Measurements from ENCODE around the gene PPFIA4.

- TF ChIP-seq, protein P1, sequence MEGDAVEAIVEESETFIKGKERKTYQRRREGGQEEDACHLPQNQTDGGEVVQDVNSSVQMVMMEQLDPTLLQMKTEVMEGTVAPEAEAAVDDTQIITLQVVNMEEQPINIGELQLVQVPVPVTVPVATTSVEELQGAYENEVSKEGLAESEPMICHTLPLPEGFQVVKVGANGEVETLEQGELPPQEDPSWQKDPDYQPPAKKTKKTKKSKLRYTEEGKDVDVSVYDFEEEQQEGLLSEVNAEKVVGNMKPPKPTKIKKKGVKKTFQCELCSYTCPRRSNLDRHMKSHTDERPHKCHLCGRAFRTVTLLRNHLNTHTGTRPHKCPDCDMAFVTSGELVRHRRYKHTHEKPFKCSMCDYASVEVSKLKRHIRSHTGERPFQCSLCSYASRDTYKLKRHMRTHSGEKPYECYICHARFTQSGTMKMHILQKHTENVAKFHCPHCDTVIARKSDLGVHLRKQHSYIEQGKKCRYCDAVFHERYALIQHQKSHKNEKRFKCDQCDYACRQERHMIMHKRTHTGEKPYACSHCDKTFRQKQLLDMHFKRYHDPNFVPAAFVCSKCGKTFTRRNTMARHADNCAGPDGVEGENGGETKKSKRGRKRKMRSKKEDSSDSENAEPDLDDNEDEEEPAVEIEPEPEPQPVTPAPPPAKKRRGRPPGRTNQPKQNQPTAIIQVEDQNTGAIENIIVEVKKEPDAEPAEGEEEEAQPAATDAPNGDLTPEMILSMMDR (conservative IDR thresholded peaks at IDR 0.05; ENCODE audit: low read depth, low read length), result no peak
- TF ChIP-seq EZH2 (IDR thresholded peaks at IDR 0.05; ENCODE audit: borderline replicate concordance, low read depth, low read length, poor library complexity, severe bottlenecking), result no peak
These were observed 78.6 kb downstream of the PPFIA4 start for GRCh38 chr1:203104789-203105390.

Measured in A673 (cell line).